ENCODE measurements around the gene ITGA3.
A peak's percentile ranks its signal among the peaks of the same experiment; 100 is the strongest.

ITGA3 gene

GRCh38 chr17:50107790-50108414 lies 52.0 kb downstream of the ITGA3 start:
- no peak for TF ChIP-seq CTCF (IDR thresholded peaks at IDR 0.05; ENCODE audit: insufficient read depth, low read depth, low read length, missing control alignments)
- H3K4me3 ChIP-seq (ENCODE audit: low read length): no peak overlapping the region
- DNase-seq (ENCODE audit: low read depth): peak; percentile 94

- H3K4me3 ChIP-seq (ENCODE audit: low read length): no peak overlapping the region
- no peak for TF ChIP-seq CTCF (IDR thresholded peaks at IDR 0.05; ENCODE audit: insufficient read depth, low read depth, low read length, missing control alignments)
- no peak for DNase-seq (ENCODE audit: low read depth)
Measured at GRCh38 chr17:50108556-50108955, 52.6 kb downstream of the ITGA3 start.

GRCh38 chr17:50109207-50109606 lies 53.3 kb downstream of the ITGA3 start:
- no peak for TF ChIP-seq CTCF (IDR thresholded peaks at IDR 0.05; ENCODE audit: insufficient read depth, low read depth, low read length, missing control alignments)
- no peak for DNase-seq (ENCODE audit: low read depth)
- H3K4me3 ChIP-seq (ENCODE audit: low read length): no peak overlapping the region

GRCh38 chr17:50109785-50110184 lies 53.9 kb downstream of the ITGA3 start:
- DNase-seq (ENCODE audit: low read depth): no peak
- TF ChIP-seq CTCF (IDR thresholded peaks at IDR 0.05; ENCODE audit: insufficient read depth, low read depth, low read length, missing control alignments): no peak
- H3K4me3 ChIP-seq (ENCODE audit: low read length): no peak overlapping the region

GRCh38 chr17:50110591-50111349 lies 54.9 kb downstream of the ITGA3 start:
- no peak for TF ChIP-seq CTCF (IDR thresholded peaks at IDR 0.05; ENCODE audit: insufficient read depth, low read depth, low read length, missing control alignments)
- no peak for DNase-seq (ENCODE audit: low read depth)
- H3K4me3 ChIP-seq (ENCODE audit: low read length): no peak overlapping the region

GRCh38 chr17:50111673-50112655 lies 56.1 kb downstream of the ITGA3 start:
- H3K4me3 ChIP-seq (ENCODE audit: low read length): no peak overlapping the region
- TF ChIP-seq CTCF (IDR thresholded peaks at IDR 0.05; ENCODE audit: insufficient read depth, low read depth, low read length, missing control alignments): no peak
- DNase-seq (ENCODE audit: low read depth): no peak
